Pancreas (tissue), 10 donors: ENCODE measurements around the gene PLCH2. TPM values are rescaled to one million over a fixed set of nuclear protein-coding genes. Genes with fewer than 3 reads are reported as not detected.

ENCODE experiments used
- ATAC-seq, 4 donors: fragments of 200-7000 bp; cut with Tn5 transposase; one replicate each; pipeline versions ENCODE4 v1.8.0 to v1.9.1; 2020; ENCODE audit warnings: mild to moderate bottlenecking in 4 of 4, moderate library complexity in 4 of 4
- DNase-seq, 6 donors: peaks; one replicate each; pipeline ENCODE4 v3.0.0-alpha.2; 2020
- FAIRE-seq: peaks from 2 replicates; lab custom pipeline; 2012; peaks lifted over from hg19 to GRCh38; lab: Jason Lieb, UNC
- H3K27ac ChIP-seq, 4 donors: fragments of 200-600 bp; sonication (generic); 1 replicate in 3 of 4; 2 replicates in 1 of 4; pipeline versions ENCODE4 v1.5.0 to v1.8.0; 2020
- H3K27me3 ChIP-seq, 4 donors: fragments of 200-600 bp; one replicate each; pipeline ENCODE4 v1.8.0; 2021
- H3K36me3 ChIP-seq, 3 donors: fragments of 200-600 bp; sonication (generic) in 1 of 3; one replicate each; pipeline versions ENCODE4 v1.5.0 to v1.8.0; 2020 to 2021
- H3K4me1 ChIP-seq, 3 donors: fragments of 200-600 bp; one replicate each; pipeline ENCODE4 v1.8.0; 2021
- H3K4me3 ChIP-seq, 4 donors: fragments of 200-600 bp; sonication (generic) in 2 of 4; one replicate each; pipeline versions ENCODE4 v1.5.0 to v1.8.0; 2020 to 2021
- H3K9me3 ChIP-seq, 4 donors: fragments of 200-600 bp; one replicate each; pipeline ENCODE4 v1.8.0; 2021
- CTCF ChIP-seq, 4 donors: fragments of 200-600 bp; sonication (generic) in 3 of 4; IDR thresholded peaks; one replicate each; pipeline versions ENCODE4 v1.5.0 to v1.8.0; 2021; ENCODE audit warnings: antibody characterized with exemption in 4 of 4
- WGBS, 2 donors: extraction: QIAGEN DNeasy Blood & Tissue Kit; methylation state at CpG; one replicate each; pipeline ENCODE4 v1.1.7; 2013; 5-methylcytosine and 5-hydroxymethylcytosine counted together
- intact Hi-C, 3 donors: fragments of 100-400 bp; cut with DNase I; formaldehyde crosslinking; loops; one replicate each; pipeline versions ENCODE4 v1.11.1 to v1.14.2; 2022
- polyA plus RNA-seq, 2 donors: library from polyadenylated mRNA; stranded (reverse); fragments of 200-250 nt; gene quantifications; one replicate each; pipeline ENCODE4 v1.2.3, GENCODE V29; 2013
- total RNA-seq, 6 donors: library from RNA; stranded (reverse); fragmentation: NEBNext Ultra II Directional in 4 of 6; extraction: Animal tissue kit (Norgen Biotek cat#: 25700) in 4 of 6; gene quantifications; one replicate each; pipeline versions ENCODE4 v1.2.1 to v1.2.4, GENCODE V29; 2021 to 2023
- donor health status: healthy with polysubstance abuse.
- donor health status: DM: no; HTN: no; CAD: no; lungs with moderate emphysema.
- donor health status: DM: no; HTN: no; CAD: no.
- donor health status: control.
- donor health status: control.
- donor health status: Bipolar disorder and iron deficiency.
- donor health status: DM: yes; HTN: yes; CAD: no.
- donor health status: DM: no; HTN: no; CAD: no.
- donor health status: DM: no; HTN: no; CAD: no.
- donor health status: DM: yes; HTN: yes; CAD: no.

The PLCH2 gene
- total and polyA plus RNA-seq, 8 donors: 0.79 to 163 (median 3.3) TPM

GRCh38 chr1:2541619-2542245, 65.6 kb downstream of the PLCH2 start:
- peaks cover 0 to 9% (median 3%) of the 10 kb centered on the region in 3 donors for H3K4me1 ChIP-seq
- DNase-seq: peak in 1 of 6 donors; percentile 62
- no peak for TF ChIP-seq CTCF (IDR thresholded peaks at IDR 0.05)
- H3K36me3 ChIP-seq: no peaks in the 10 kb centered on the region
- no peaks in the 10 kb centered on the region for H3K27me3 ChIP-seq
- no peaks in the 10 kb centered on the region for H3K9me3 ChIP-seq
- WGBS, 2 donors: 69 to 73% methylated on average over 25 of the region's 25 CpGs
- H3K4me3 ChIP-seq: no peak overlapping the region
- ATAC-seq: no peak
- intact Hi-C loops: no loop called here
- no peak overlapping the region for H3K27ac ChIP-seq
- FAIRE-seq: no peak

GRCh38 chr1:2542246-2542915, 66.3 kb downstream of the PLCH2 start:
- ATAC-seq (no peak), DNase-seq (no peak), FAIRE-seq (no peak)
- no peaks in the 10 kb centered on the region for H3K9me3 ChIP-seq
- no peaks in the 10 kb centered on the region for H3K27me3 ChIP-seq
- H3K4me1 ChIP-seq: peaks cover 0 to 12% (median 6%) of the 10 kb centered on the region in 3 donors
- intact Hi-C loops: no loop called here
- H3K27ac ChIP-seq: no peak overlapping the region
- 77 to 80% methylated on average over 11 of the region's 11 CpGs for WGBS, 2 donors
- TF ChIP-seq CTCF (IDR thresholded peaks at IDR 0.05): no peak
- H3K4me3 ChIP-seq: no peak overlapping the region
- no peaks in the 10 kb centered on the region for H3K36me3 ChIP-seq

- DNase-seq (no peak), FAIRE-seq (no peak), ATAC-seq (no peak)
- H3K36me3 ChIP-seq: no peaks in the 10 kb centered on the region
- no peak overlapping the region for H3K4me3 ChIP-seq
- TF ChIP-seq CTCF (IDR thresholded peaks at IDR 0.05): no peak
- intact Hi-C loops: no loop called here
- peaks cover 0 to 16% (median 15%) of the 10 kb centered on the region in 3 donors for H3K4me1 ChIP-seq
- H3K27me3 ChIP-seq: no peaks in the 10 kb centered on the region
- no peaks in the 10 kb centered on the region for H3K9me3 ChIP-seq
- WGBS, 2 donors: 54 to 63% methylated on average over 23 to 26 of the region's 26 CpGs
- H3K27ac ChIP-seq: no peak overlapping the region
Observed at GRCh38 chr1:2543543-2544092, 67.5 kb downstream of the PLCH2 start.

- FAIRE-seq: no peak
- no peaks in the 10 kb centered on the region for H3K36me3 ChIP-seq
- H3K27me3 ChIP-seq: no peaks in the 10 kb centered on the region
- intact Hi-C loops: no loop called here
- H3K9me3 ChIP-seq: no peaks in the 10 kb centered on the region
- peaks cover 5 to 21% (median 20%) of the 10 kb centered on the region in 3 donors for H3K4me1 ChIP-seq
- no peak overlapping the region for H3K27ac ChIP-seq
- no peak for TF ChIP-seq CTCF (IDR thresholded peaks at IDR 0.05)
- 67 to 74% methylated on average over 24 to 26 of the region's 26 CpGs for WGBS, 2 donors
- H3K4me3 ChIP-seq: no peak overlapping the region
- DNase-seq: no peak
- ATAC-seq: no peak
Observed at GRCh38 chr1:2544093-2544874, 68.2 kb downstream of the PLCH2 start.
